ENCODE results near the gene CFAP221.

DNA sequence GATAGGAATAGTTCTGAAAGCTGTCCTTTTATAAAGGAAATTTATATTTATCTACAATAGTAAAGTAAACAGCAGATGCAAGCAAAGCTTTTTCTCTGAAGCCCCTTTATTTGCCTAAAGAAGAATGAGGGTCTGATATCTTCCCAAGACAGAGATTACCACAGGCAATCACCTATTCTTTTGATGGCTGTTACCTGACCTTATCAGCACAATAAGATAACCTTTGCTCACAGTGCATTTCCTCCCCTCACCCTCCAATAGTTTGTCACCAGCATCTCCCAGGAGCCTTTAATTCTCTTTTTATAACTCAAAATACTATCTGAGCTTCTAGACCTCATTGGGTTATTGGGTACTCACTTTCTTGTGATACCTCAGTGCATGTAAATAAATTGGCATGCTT, 6.5 kb upstream of the CFAP221 start:
- TF ChIP-seq, protein P1, sequence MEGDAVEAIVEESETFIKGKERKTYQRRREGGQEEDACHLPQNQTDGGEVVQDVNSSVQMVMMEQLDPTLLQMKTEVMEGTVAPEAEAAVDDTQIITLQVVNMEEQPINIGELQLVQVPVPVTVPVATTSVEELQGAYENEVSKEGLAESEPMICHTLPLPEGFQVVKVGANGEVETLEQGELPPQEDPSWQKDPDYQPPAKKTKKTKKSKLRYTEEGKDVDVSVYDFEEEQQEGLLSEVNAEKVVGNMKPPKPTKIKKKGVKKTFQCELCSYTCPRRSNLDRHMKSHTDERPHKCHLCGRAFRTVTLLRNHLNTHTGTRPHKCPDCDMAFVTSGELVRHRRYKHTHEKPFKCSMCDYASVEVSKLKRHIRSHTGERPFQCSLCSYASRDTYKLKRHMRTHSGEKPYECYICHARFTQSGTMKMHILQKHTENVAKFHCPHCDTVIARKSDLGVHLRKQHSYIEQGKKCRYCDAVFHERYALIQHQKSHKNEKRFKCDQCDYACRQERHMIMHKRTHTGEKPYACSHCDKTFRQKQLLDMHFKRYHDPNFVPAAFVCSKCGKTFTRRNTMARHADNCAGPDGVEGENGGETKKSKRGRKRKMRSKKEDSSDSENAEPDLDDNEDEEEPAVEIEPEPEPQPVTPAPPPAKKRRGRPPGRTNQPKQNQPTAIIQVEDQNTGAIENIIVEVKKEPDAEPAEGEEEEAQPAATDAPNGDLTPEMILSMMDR (IDR thresholded peaks at IDR 0.05) = no peak
- no peak for TF ChIP-seq POLR2A (IDR thresholded peaks at IDR 0.05)
- TF ChIP-seq POLR2AphosphoS5 (IDR thresholded peaks at IDR 0.05) = no peak
